IPS-11a (cell line): ENCODE data around the gene CEP126.
"Not testable (repeated sequence)": the region's sequence is repeated elsewhere in the genome, so short reads cannot be mapped to it uniquely, and the experiment has no call there.

ENCODE experiments used
- H3K4me3 ChIP-seq: one replicate; pipeline ENCODE4 v1.5.1; 2013; ENCODE audit warnings: low read depth, low read length, control low read depth

The CEP126 gene

GRCh38 chr11:101929294-101929915 is 14.6 kb downstream of the CEP126 start:
- H3K4me3 ChIP-seq: no peak overlapping the region

- no peak overlapping the region for H3K4me3 ChIP-seq
Observed at GRCh38 chr11:101931692-101932091, 16.9 kb downstream of the CEP126 start.

- no peak overlapping the region for H3K4me3 ChIP-seq
Observed at GRCh38 chr11:101940901-101941520, 26.2 kb downstream of the CEP126 start.

- H3K4me3 ChIP-seq: no peak overlapping the region
Observed at GRCh38 chr11:101944923-101945322, 30.1 kb downstream of the CEP126 start.

DNA sequence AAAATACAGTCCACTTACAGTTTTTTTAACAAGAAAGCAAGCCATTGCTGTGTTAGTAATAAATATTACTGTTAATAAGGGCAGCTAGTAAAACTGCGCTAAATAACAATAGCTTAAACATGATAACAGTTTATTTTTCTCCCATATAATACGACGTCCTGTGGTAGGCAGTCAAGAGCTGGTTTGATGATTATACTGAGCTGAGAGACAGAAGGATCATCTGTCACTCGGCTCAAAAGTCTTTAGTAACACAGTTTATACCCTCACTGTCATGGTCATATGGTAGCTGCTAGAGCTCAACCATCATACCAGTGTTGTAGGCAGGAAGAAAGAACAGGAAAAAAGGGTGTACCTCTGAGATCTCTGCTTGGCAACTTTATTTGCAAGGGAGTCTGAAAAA is 30.6 kb downstream of the CEP126 start:
- no peak overlapping the region for H3K4me3 ChIP-seq

GRCh38 chr11:101949680-101950220 is 34.9 kb downstream of the CEP126 start:
- no peak overlapping the region for H3K4me3 ChIP-seq

- no peak overlapping the region for H3K4me3 ChIP-seq
Observed at GRCh38 chr11:101955278-101955677, 40.5 kb downstream of the CEP126 start.

DNA sequence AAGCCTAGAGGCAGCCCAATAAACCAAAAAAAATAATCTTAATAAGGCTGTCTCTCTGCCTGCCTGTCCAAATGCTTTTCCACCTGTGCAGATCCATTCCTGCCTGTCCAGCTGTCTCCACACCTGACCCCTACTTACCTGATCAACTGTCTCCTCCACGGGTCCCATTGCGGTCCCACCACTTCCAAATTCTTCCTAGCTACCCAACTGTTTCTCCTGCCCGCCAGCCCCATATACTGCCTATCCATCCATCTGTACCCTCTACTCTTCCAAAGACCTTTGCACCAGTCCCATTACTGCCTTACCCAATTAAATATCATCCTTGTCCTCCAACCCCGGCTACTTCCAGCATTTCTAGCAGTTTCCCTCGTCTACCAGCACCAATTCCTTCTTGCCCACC is 40.9 kb downstream of the CEP126 start:
- no peak overlapping the region for H3K4me3 ChIP-seq

- no peak overlapping the region for H3K4me3 ChIP-seq
Observed at GRCh38 chr11:101960231-101960630, 45.4 kb downstream of the CEP126 start.

GRCh38 chr11:101964200-101964599 is 49.4 kb downstream of the CEP126 start:
- not testable (repeated sequence) for H3K4me3 ChIP-seq

- H3K4me3 ChIP-seq: no peak overlapping the region
Observed at GRCh38 chr11:101974255-101974654, 59.4 kb downstream of the CEP126 start.

- H3K4me3 ChIP-seq: no peak overlapping the region
Observed at GRCh38 chr11:101974771-101975170, 60.0 kb downstream of the CEP126 start.

- H3K4me3 ChIP-seq: no peak overlapping the region
Observed at GRCh38 chr11:101975734-101976133, 60.9 kb downstream of the CEP126 start.

DNA sequence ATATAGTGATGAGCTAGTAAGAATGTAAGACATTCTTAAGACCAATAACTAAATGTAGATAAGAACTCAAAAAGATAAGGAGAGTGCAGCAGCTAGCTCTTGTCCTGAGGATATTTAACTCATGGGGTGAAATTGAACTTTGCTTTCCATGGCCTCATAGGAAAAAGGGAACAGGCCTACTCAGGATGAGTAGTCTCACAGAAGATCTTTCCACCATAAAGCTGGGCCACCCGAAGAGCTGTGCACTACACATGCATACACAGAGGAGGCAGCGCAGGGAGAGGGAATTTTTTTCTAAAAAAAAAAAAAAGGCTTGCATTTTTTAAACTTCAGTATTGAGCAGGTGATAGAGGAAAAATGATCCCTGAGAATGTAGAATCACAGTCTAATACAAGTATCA is 72.6 kb downstream of the CEP126 start:
- no peak overlapping the region for H3K4me3 ChIP-seq

- no peak overlapping the region for H3K4me3 ChIP-seq
Observed at GRCh38 chr11:101993172-101993571, 78.4 kb downstream of the CEP126 start.

DNA sequence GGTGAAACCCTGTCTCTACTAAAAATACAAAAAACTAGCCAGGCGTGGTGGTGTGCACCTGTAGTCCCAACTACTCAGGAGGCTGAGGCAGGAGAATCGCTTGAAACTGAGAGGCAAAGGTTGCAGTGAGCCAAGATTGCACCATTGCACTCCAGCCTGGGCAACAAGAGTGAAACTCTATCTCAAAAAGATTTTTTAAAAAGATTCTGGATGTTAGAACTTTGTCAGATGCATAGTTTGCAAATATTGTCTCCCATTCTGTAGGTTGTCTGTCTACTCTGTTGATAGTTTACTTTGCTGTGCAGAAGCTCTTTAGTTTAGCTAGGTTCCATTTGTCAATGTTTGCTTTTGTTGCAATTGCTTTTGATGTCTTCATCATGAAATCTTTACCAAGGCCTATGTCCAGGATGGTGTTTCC is 79.3 kb downstream of the CEP126 start:
- not testable (repeated sequence) for H3K4me3 ChIP-seq

GRCh38 chr11:101996111-101996510 is 81.3 kb downstream of the CEP126 start:
- no peak overlapping the region for H3K4me3 ChIP-seq

DNA sequence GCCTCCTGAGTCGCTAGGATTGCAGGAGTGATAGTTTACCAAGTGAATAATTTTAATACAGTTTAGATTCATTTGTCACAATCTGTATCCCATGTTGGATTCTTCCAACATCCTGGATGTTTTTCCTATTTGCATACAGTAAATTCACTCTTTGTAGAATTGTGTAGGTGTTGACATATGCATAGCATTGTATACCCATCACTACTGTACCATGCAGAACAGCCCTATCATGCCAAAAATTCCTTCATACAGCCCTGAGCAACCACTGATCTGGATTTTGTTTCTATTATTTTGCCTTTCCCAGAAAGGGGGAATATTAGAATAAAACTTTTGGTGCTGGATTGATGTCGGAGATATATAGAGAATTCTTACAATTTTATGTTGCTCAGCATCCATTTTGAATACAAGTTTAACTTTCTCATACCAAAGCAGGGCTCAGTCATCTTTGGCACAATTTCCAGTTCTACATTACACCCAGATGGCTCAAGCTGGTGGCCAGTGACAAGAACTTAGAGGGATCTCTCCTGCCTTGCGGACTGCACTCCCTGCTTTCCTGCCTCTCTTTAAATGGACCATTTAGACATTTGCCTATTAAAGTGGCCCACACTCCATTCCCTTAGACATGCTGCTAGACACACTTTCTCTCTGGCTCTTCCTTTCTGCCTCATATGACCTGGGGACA is 87.0 kb downstream of the CEP126 start:
- H3K4me3 ChIP-seq: no peak overlapping the region

GRCh38 chr11:102004220-102004619 is 89.4 kb downstream of the CEP126 start:
- H3K4me3 ChIP-seq: no peak overlapping the region

- H3K4me3 ChIP-seq: no peak overlapping the region
Observed at GRCh38 chr11:102005306-102005705, 90.5 kb downstream of the CEP126 start.

DNA sequence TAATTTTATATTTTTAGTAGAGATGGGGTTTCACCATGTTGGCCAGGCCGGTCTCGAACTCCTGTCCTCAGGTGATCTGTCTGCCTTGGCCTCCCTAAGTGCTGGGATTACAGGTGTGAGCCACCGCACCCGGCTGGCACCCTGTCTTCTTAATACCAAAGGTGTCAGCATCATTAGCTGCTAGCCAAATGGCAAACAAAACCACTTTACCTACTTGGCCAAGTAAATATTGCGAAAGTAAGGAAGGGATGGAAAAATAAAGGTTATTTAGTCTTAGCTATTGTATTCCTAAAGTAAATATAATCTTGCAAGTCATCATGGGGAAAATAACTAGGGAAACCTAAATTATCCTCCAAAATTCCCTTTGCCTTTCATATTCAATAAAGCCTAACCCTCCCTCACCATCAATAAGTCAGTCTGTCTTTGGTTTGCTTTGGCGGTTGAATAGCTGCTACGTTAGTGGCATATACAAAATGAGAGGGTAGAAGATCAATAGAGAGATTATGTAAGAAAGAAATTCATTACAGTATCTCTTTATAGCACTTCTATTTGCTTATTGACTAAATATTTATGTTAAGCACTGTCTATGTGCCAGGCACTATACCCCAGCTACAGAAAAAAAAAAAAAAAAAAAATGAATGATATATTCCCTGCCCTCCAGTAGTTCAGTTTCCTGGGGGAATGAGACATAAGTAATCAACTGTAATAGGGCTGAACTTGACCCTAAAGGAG is 92.2 kb downstream of the CEP126 start:
- H3K4me3 ChIP-seq: no peak overlapping the region
